Endothelial cell of umbilical vein (primary cell): ENCODE measurements around the gene SHISA8. TPM values are rescaled to one million over a fixed set of nuclear protein-coding genes. Genes with fewer than 3 reads are reported as not detected.

Source experiments
- BruUV-seq: library from RNA; stranded (reverse); fragments of 400-500 nt; replicated peaks from 2 replicates; lab custom pipeline; 2021; lab: Mats Ljungman, UMichigan
- CTCF ChIA-PET: fragments of 300-600, 350-600 bp; sonication (Branson Sonifier 250); formaldehyde crosslinking; loops from one replicate; lab custom pipeline; 2021; ENCODE audit warnings: antibody characterized with exemption, inconsistent platforms; lab: Charles Lee
- POLR2A ChIA-PET: fragments of 300-600, 350-600 bp; sonication (Branson Sonifier 250); formaldehyde crosslinking; loops from one replicate; lab custom pipeline; 2021; ENCODE audit warnings: antibody characterized with exemption, inconsistent platforms; lab: Charles Lee
- DNase-seq: peaks from one replicate; pipeline ENCODE4 v3.0.0-alpha.2; 2011; ENCODE audit warnings: low read depth, low spot score
- FAIRE-seq: peaks from 2 replicates; lab custom pipeline; 2011; peaks lifted over from hg19 to GRCh38; lab: Jason Lieb, UNC
- H2AFZ ChIP-seq: 2 replicates; pipeline ENCODE4 v1.6.0; 2012; ENCODE audit warnings: low read depth, low read length, control low read depth, inconsistent platforms
- H3K27ac ChIP-seq: 2 replicates; pipeline ENCODE4 v1.5.1; 2011; ENCODE audit warnings: low read depth, mild to moderate bottlenecking, control low read depth, low read length, moderate library complexity; ENCODE audit not compliant: insufficient read depth
- H3K27me3 ChIP-seq, 2 experiments: 2 replicates each; pipeline versions ENCODE4 v1.6.0 to v1.6.1; 2011; ENCODE audit warnings: low read length in 2 of 2, mixed read lengths in 1 of 2; ENCODE audit not compliant: control insufficient read depth in 2 of 2, insufficient read depth in 2 of 2
- H3K36me3 ChIP-seq, 2 experiments: 2 replicates in 1 of 2; 3 replicates in 1 of 2; pipeline ENCODE4 v1.5.1; 2011; ENCODE audit warnings: low read length in 2 of 2, mild to moderate bottlenecking in 1 of 2, moderate library complexity in 1 of 2; ENCODE audit not compliant: control insufficient read depth in 2 of 2, insufficient read depth in 2 of 2; ENCODE audit errors: extremely low read depth in 1 of 2
- H3K4me1 ChIP-seq: 3 replicates; pipeline ENCODE4 v1.5.1; 2011; ENCODE audit warnings: mild to moderate bottlenecking, low read length; ENCODE audit not compliant: control insufficient read depth, insufficient read depth; ENCODE audit errors: extremely low read depth
- H3K4me2 ChIP-seq: 2 replicates; pipeline ENCODE4 v1.6.1; 2011; ENCODE audit warnings: low read length, control low read depth, mixed read lengths; ENCODE audit not compliant: insufficient read depth
- H3K4me3 ChIP-seq, 3 experiments: fragments of 200-600 bp in 1 of 3; sonication (generic), shearing (Covaris generic) in 1 of 3; replicated peaks in 1 of 3; 2 replicates each; pipeline ENCODE4 v1.5.1; 2011 to 2016; ENCODE audit warnings: control low read depth in 3 of 3, low read length in 3 of 3, mild to moderate bottlenecking in 2 of 3, inconsistent platforms in 1 of 3, low read depth in 1 of 3, moderate library complexity in 1 of 3; ENCODE audit not compliant: insufficient read depth in 1 of 3
- H3K79me2 ChIP-seq: 2 replicates; pipeline ENCODE4 v1.6.0; 2012; ENCODE audit warnings: low read length, inconsistent platforms; ENCODE audit not compliant: control insufficient read depth, insufficient read depth
- H3K9ac ChIP-seq: replicated peaks from 2 replicates; pipeline ENCODE3; 2011; ENCODE audit warnings: low read length, control low read depth; ENCODE audit not compliant: insufficient read depth; ENCODE audit errors: extremely low read depth
- H3K9me1 ChIP-seq: replicated peaks from 3 replicates; pipeline ENCODE4 v1.6.0; 2011; ENCODE audit warnings: mild to moderate bottlenecking, low read length; ENCODE audit not compliant: control insufficient read depth, insufficient read depth; ENCODE audit errors: extremely low read depth
- H3K9me3 ChIP-seq: replicated peaks from 2 replicates; pipeline ENCODE4 v1.5.1; 2012; ENCODE audit warnings: low read length, inconsistent platforms; ENCODE audit not compliant: control insufficient read depth, insufficient read depth
- H4K20me1 ChIP-seq: replicated peaks from 2 replicates; pipeline ENCODE3; 2011; ENCODE audit warnings: mild to moderate bottlenecking, low read length; ENCODE audit not compliant: control insufficient read depth, insufficient read depth; ENCODE audit errors: extremely low read depth
- EZH2 ChIP-seq: IDR thresholded peaks from 2 replicates; pipeline ENCODE4 v1.6.1; 2012; ENCODE audit warnings: borderline replicate concordance, low read depth, mild to moderate bottlenecking, moderate library complexity, low read length, inconsistent platforms; ENCODE audit not compliant: severe bottlenecking
- GATA2 ChIP-seq: IDR thresholded peaks from 2 replicates; pipeline ENCODE4 v1.7.0; 2011; ENCODE audit warnings: low read depth, mild to moderate bottlenecking, moderate library complexity, mixed read lengths, low read length; ENCODE audit not compliant: insufficient read length, insufficient read depth
- MYC ChIP-seq: IDR thresholded peaks from one replicate; pipeline ENCODE4 v1.6.1; 2011; ENCODE audit warnings: mild to moderate bottlenecking, low read depth, low read length
- POLR2A ChIP-seq: IDR thresholded peaks from 2 replicates; pipeline ENCODE4 v1.6.1; 2012; ENCODE audit warnings: low read depth, mild to moderate bottlenecking, control low read depth, low read length
- dilution Hi-C: fragments of 300-500 bp; cut with MboI; formaldehyde crosslinking; loops from one replicate; pipeline ENCODE4 v1.15.0; 2019; ENCODE audit warnings: low sequenced_read_pairs; ENCODE audit not compliant: extremely low pct_ligation_motif_present
- intact Hi-C: fragments of 100-400 bp; cut with micrococcal nuclease; formaldehyde crosslinking; loops from one replicate; pipeline ENCODE4 v1.10.0; 2022
- polyA plus RNA-seq, 4 experiments: library from polyadenylated mRNA; depleted of rRNA in 3 of 4; stranded (reverse) in 3 of 4; unstranded in 1 of 4; fragments of >200 nt; gene quantifications; 2 replicates each; pipeline versions ENCODE4 v1.2.1 to v1.2.3, GENCODE V29; 2011 to 2012; ENCODE audit warnings: missing spikeins in 1 of 4
- total RNA-seq: library from RNA; stranded (reverse); gene quantifications from 2 replicates; pipeline ENCODE4 v1.2.3, GENCODE V29; 2021
- TF ChIP-seq, protein P1 (sequence below), 2 donors: IDR thresholded peaks; 1 replicate in 1 of 2; 2 replicates in 1 of 2; pipeline ENCODE4 v1.5.1; 2011; ENCODE audit warnings: low read length in 2 of 2, mild to moderate bottlenecking in 2 of 2, moderate library complexity in 2 of 2, control low read depth in 1 of 2, inconsistent platforms in 1 of 2, low read depth in 1 of 2; ENCODE audit not compliant: insufficient read depth in 1 of 2; ENCODE audit errors: extremely low read depth in 1 of 2
- TF ChIP-seq, protein P2 (sequence below): IDR thresholded peaks from 2 replicates; pipeline ENCODE4 v1.6.1; 2011; ENCODE audit not compliant: insufficient read depth, insufficient read length

Gene SHISA8
- total and polyA plus RNA-seq, 2 donors (not counting 3 experiments of a cell fraction or from before 2014, with no cell fraction given): not detected

DNA sequence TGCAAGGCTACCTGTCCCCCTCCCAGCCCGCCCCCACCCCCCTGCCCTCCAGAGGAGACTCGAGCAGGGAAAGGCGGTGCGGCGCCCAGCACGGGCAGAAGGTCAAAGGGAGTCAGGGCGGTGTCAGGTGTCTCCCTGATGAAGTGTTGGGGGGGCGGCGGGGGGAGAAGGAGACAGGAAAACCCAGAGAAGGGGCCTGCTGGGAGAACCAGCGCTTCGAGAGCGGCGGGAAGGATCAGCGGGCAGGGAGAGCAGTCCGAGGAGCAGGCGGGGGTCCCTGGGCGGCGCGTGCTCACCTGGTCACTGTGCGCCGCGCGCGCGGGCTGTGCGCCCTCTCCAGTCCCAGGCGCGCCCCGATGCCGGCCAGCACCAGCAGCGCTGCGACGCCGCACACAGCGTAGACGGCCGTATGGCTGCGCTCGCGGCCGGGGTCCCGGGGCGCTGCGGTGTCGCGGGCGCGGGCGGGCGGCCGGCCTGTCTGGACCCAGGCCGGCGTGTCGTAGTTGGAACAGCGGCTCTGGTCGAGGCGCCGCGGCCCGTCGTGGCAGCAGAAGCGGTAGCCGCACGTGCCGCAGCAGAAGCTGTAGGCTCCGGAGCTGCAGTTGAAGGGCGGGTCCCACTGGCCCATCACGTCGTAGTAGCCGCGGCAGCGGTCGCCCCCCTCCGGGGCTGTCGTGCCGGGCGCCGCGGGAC lies 886 bp downstream of the SHISA8 start:
- no peaks in the 10 kb centered on the region for H3K79me2 ChIP-seq
- intact Hi-C loops: no loop called here
- no peaks in the 10 kb centered on the region for H4K20me1 ChIP-seq
- no peak overlapping the region for H2AFZ ChIP-seq
- peaks cover 53 to 73% of the 10 kb centered on the region in 2 experiments for H3K27me3 ChIP-seq
- ChIA-PET CTCF (interaction anchor here (0.9 to 2.1 kb wide), 4 partner anchors 10 to 27 kb away, joined by 4 to 9 read pairs (median 6); no protein-coding TSS in a partner anchor), POLR2A (no interaction called here)
- no peaks in the 10 kb centered on the region for H3K9me3 ChIP-seq
- H3K36me3 ChIP-seq: no peaks in the 10 kb centered on the region
- dilution Hi-C loops: no loop called here
- no peak overlapping the region for H3K4me2 ChIP-seq
- no peak overlapping the region for H3K27ac ChIP-seq
- TF ChIP-seq, protein P1, sequence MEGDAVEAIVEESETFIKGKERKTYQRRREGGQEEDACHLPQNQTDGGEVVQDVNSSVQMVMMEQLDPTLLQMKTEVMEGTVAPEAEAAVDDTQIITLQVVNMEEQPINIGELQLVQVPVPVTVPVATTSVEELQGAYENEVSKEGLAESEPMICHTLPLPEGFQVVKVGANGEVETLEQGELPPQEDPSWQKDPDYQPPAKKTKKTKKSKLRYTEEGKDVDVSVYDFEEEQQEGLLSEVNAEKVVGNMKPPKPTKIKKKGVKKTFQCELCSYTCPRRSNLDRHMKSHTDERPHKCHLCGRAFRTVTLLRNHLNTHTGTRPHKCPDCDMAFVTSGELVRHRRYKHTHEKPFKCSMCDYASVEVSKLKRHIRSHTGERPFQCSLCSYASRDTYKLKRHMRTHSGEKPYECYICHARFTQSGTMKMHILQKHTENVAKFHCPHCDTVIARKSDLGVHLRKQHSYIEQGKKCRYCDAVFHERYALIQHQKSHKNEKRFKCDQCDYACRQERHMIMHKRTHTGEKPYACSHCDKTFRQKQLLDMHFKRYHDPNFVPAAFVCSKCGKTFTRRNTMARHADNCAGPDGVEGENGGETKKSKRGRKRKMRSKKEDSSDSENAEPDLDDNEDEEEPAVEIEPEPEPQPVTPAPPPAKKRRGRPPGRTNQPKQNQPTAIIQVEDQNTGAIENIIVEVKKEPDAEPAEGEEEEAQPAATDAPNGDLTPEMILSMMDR (IDR thresholded peaks at IDR 0.05; ENCODE audit: extremely low read depth in 1 of 2, insufficient read depth in 1 of 2, low read depth in 1 of 2, low read length in 2 of 2): no peak
- TF ChIP-seq, protein P2, sequence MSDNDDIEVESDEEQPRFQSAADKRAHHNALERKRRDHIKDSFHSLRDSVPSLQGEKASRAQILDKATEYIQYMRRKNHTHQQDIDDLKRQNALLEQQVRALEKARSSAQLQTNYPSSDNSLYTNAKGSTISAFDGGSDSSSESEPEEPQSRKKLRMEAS: no peak
- TF ChIP-seq POLR2A (no peak), MYC (no peak), GATA2 (no peak), EZH2 (peak; percentile 67)
- H3K4me3 ChIP-seq: no peak overlapping the region
- BruUV-seq: no TSS peak
- no peak overlapping the region for H3K9ac ChIP-seq
- H3K9me1 ChIP-seq: no peaks in the 10 kb centered on the region
- DNase-seq (no peak), FAIRE-seq (no peak)
- peaks cover 10% of the 10 kb centered on the region for H3K4me1 ChIP-seq
